HCT116 (cell line): ENCODE measurements around the gene MLANA.

Experiments used
- EZH2phosphoT487 ChIP-seq: fragments of 200-600 bp; IDR thresholded peaks from 2 replicates; pipeline ENCODE4 v1.6.1; 2018; ENCODE audit warnings: antibody characterized with exemption, borderline replicate concordance
- FOSL1 ChIP-seq: IDR thresholded peaks from 2 replicates; pipeline ENCODE4 v1.6.1; 2012; ENCODE audit warnings: low read depth
- JUND ChIP-seq: IDR thresholded peaks from 2 replicates; pipeline ENCODE4 v1.6.1; 2012
- POLR2AphosphoS5 ChIP-seq: IDR thresholded peaks from 2 replicates; pipeline ENCODE4 v1.6.1; 2011; ENCODE audit warnings: mild to moderate bottlenecking, low read depth, low read length, moderate library complexity
- SRF ChIP-seq: IDR thresholded peaks from 2 replicates; pipeline ENCODE4 v1.6.1; 2012; ENCODE audit warnings: low read depth
- ZNF274 ChIP-seq: fragments of 200-500 bp; sonication (Bioruptor generic); IDR thresholded peaks from 2 replicates; pipeline ENCODE4 v1.6.1; 2014; ENCODE audit warnings: mild to moderate bottlenecking, low read depth, low read length, inconsistent platforms
- TF ChIP-seq, protein P1 (sequence below), 3 experiments: fragments of 200-600 bp in 1 of 3; sonication (generic) in 1 of 3; IDR thresholded peaks in 2 of 3; conservative IDR thresholded peaks in 1 of 3; 2 replicates each; pipeline ENCODE4 v1.5.1; 2012 to 2017; ENCODE audit warnings: low read depth in 2 of 3, low read length in 2 of 3, antibody characterized with exemption in 1 of 3, borderline replicate concordance in 1 of 3, control low read depth in 1 of 3, mild to moderate bottlenecking in 1 of 3, mixed read lengths in 1 of 3, mixed run types in 1 of 3, moderate library complexity in 1 of 3; ENCODE audit not compliant: insufficient read depth in 1 of 3
- TF ChIP-seq, protein P2 (sequence below): IDR thresholded peaks from 2 replicates; pipeline ENCODE4 v1.6.1; 2012

DNA sequence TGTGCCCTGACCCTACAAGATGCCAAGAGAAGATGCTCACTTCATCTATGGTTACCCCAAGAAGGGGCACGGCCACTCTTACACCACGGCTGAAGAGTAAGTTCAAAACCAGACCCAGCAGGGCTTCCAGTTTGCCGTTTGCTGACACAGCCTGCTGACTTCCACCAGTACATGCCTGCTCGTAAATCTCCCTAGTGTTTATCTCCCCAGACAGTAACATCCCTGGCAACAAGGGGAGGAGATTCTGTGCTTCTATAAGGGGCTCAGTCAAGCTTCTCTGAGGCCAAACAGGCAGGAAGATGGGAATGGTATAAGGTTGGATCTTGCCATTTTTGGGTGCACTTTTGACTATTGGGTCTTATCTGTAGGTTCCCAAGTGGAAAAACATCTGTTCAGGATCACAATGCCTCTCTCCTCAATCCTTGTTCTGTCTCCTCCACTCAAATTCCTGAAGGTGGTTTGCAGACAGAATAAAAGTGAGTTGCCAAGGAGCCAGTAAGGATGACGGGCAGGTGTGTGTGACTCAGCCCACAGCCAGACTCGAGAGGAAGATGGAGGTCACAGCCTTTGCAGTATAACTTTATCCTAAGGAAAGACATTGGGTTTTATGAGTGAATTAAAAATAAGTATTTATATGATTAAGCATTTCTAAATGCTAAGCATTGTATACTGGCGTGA lies 1.9 kb downstream of the MLANA start:
- TF ChIP-seq, protein P1, sequence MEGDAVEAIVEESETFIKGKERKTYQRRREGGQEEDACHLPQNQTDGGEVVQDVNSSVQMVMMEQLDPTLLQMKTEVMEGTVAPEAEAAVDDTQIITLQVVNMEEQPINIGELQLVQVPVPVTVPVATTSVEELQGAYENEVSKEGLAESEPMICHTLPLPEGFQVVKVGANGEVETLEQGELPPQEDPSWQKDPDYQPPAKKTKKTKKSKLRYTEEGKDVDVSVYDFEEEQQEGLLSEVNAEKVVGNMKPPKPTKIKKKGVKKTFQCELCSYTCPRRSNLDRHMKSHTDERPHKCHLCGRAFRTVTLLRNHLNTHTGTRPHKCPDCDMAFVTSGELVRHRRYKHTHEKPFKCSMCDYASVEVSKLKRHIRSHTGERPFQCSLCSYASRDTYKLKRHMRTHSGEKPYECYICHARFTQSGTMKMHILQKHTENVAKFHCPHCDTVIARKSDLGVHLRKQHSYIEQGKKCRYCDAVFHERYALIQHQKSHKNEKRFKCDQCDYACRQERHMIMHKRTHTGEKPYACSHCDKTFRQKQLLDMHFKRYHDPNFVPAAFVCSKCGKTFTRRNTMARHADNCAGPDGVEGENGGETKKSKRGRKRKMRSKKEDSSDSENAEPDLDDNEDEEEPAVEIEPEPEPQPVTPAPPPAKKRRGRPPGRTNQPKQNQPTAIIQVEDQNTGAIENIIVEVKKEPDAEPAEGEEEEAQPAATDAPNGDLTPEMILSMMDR (IDR thresholded peaks at IDR 0.05 in 2 of 3, conservative IDR thresholded peaks at IDR 0.05 in 1 of 3; ENCODE audit: borderline replicate concordance in 1 of 3, insufficient read depth in 1 of 3, low read depth in 2 of 3, low read length in 2 of 3) = no peak
- no peak for TF ChIP-seq JUND
- no peak for TF ChIP-seq SRF
- TF ChIP-seq FOSL1 = no peak
- TF ChIP-seq, protein P2, sequence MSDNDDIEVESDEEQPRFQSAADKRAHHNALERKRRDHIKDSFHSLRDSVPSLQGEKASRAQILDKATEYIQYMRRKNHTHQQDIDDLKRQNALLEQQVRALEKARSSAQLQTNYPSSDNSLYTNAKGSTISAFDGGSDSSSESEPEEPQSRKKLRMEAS = no peak
- TF ChIP-seq EZH2phosphoT487 = no peak
- no peak for TF ChIP-seq POLR2AphosphoS5
- TF ChIP-seq ZNF274 = no peak
